Measurements from ENCODE around the gene MPIG6B. TPM values are rescaled to one million over a fixed set of nuclear protein-coding genes. Genes with fewer than 3 reads are reported as not detected.

Gene MPIG6B
- total RNA-seq, 1 experiment from 2014 or later: not detected

DNA sequence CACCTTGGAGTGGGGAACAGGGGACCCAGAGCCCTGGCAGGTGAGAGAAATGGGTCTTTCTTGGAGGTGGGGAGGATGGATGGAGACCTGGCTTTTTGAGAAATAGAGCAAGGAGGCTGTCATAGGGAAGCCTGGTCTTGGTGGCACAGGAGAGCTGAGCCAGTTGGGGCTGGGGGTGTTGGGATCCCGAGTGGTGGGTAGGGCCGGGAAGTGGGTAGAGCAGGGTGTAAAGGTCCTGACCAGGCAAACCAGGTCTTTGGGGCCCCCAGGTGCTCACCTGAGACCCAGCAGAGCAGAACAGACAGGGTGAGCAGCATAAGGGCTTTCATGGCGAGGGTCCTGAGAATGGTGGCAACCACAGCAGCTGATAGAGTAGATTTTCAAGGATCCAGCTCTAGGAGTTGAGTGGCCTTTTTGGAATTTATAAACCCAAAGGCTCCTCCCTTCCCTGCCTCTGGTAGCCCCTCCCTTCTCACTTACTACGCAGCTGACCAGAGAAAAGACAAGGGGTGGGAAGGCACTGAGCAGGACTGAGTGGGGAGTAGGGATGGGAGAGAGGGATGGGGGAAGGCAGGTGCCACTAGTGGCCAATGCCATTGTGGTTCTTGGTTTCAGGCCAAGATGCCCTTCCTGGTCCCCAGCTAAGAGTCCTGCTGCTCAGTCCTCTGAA is 1.7 kb upstream of the MPIG6B start, which contains the start of gene LY6G6C:
Gene LY6G6C (minus strand): TSS at position 396 of the 670 bp plus-strand sequence. CDS start 67 bp downstream, at position 329.
- POLR2A ChIA-PET: interaction anchor here (1.0 to 1.6 kb wide), 4 partner anchors 15 to 141 kb away, joined by 3 to 6 read pairs (median 4); partner anchors contain the start of genes ABHD16A, CLIC1, MSH5 and NEU1
- TF ChIP-seq, protein P1, sequence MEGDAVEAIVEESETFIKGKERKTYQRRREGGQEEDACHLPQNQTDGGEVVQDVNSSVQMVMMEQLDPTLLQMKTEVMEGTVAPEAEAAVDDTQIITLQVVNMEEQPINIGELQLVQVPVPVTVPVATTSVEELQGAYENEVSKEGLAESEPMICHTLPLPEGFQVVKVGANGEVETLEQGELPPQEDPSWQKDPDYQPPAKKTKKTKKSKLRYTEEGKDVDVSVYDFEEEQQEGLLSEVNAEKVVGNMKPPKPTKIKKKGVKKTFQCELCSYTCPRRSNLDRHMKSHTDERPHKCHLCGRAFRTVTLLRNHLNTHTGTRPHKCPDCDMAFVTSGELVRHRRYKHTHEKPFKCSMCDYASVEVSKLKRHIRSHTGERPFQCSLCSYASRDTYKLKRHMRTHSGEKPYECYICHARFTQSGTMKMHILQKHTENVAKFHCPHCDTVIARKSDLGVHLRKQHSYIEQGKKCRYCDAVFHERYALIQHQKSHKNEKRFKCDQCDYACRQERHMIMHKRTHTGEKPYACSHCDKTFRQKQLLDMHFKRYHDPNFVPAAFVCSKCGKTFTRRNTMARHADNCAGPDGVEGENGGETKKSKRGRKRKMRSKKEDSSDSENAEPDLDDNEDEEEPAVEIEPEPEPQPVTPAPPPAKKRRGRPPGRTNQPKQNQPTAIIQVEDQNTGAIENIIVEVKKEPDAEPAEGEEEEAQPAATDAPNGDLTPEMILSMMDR (IDR thresholded peaks at IDR 0.05; ENCODE audit: unreplicated experiment): no peak
- Mint-ChIP-seq H3K4me1 (ENCODE audit: insufficient read depth, unreplicated experiment) (peaks cover 11% of the 10 kb centered on the region), H3K27ac (ENCODE audit: low read depth, unreplicated experiment) (no peak within 1 kb of the TSS), H3K4me3 (ENCODE audit: unreplicated experiment) (no peak within 1 kb of the TSS), H3K9me3 (ENCODE audit: unreplicated experiment) (no peaks in the 10 kb centered on the region), H3K36me3 (ENCODE audit: insufficient read depth, unreplicated experiment) (no peaks in the 10 kb centered on the region), H3K27me3 (ENCODE audit: insufficient read depth, unreplicated experiment) (no peaks in the 10 kb centered on the region)
- intact Hi-C loops (cut with micrococcal nuclease): no loop called here
- DNase-seq (ENCODE audit: unreplicated experiment): no peak
- BruUV-seq (replicated peaks): no TSS peak
- CTCF ChIA-PET: no interaction called here

DNA sequence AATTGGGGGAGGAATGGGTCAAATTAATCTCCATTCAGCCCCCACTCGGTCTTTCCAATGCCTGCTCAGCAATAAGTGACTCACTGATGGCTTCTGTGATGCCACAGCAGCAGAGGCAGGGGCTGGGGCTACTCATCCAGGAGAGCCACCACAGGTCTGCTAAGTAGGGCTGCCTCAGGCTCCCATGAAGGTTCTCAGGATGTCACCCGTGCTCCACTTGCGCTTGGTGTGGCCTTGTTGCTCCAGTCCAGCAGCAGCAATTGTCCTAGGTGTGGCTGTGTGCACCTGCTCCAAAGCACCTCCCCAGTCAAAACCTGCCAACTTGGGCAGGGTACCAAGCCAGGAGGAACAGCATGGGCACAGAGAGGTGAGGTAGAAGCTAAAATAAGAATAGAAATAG is 1.0 kb upstream of the MPIG6B start:
- H3K4me3 Mint-ChIP-seq (ENCODE audit: unreplicated experiment): no peak overlapping the region
- no peaks in the 10 kb centered on the region for H3K9me3 Mint-ChIP-seq (ENCODE audit: unreplicated experiment)
- no TSS peak for BruUV-seq (replicated peaks)
- no peaks in the 10 kb centered on the region for H3K27me3 Mint-ChIP-seq (ENCODE audit: insufficient read depth, unreplicated experiment)
- CTCF ChIA-PET: interaction anchor here (0.7 kb wide), 2 partner anchors 10 to 316 kb away, joined by 3 to 4 read pairs; partner anchors contain the start of gene CYP21A2
- DNase-seq (ENCODE audit: unreplicated experiment): no peak
- H3K4me1 Mint-ChIP-seq (ENCODE audit: insufficient read depth, unreplicated experiment): peaks cover 11% of the 10 kb centered on the region
- no peak overlapping the region for H3K27ac Mint-ChIP-seq (ENCODE audit: low read depth, unreplicated experiment)
- POLR2A ChIA-PET: interaction anchor here (0.6 to 1.6 kb wide), 4 partner anchors 14 to 105 kb away, joined by 3 to 5 read pairs (median 4); partner anchors contain the start of genes ABHD16A, CLIC1 and HSPA1B
- H3K36me3 Mint-ChIP-seq (ENCODE audit: insufficient read depth, unreplicated experiment): no peaks in the 10 kb centered on the region
- TF ChIP-seq, protein P1 (IDR thresholded peaks at IDR 0.05; ENCODE audit: unreplicated experiment): no peak
- intact Hi-C loops (cut with micrococcal nuclease): no loop called here

DNA sequence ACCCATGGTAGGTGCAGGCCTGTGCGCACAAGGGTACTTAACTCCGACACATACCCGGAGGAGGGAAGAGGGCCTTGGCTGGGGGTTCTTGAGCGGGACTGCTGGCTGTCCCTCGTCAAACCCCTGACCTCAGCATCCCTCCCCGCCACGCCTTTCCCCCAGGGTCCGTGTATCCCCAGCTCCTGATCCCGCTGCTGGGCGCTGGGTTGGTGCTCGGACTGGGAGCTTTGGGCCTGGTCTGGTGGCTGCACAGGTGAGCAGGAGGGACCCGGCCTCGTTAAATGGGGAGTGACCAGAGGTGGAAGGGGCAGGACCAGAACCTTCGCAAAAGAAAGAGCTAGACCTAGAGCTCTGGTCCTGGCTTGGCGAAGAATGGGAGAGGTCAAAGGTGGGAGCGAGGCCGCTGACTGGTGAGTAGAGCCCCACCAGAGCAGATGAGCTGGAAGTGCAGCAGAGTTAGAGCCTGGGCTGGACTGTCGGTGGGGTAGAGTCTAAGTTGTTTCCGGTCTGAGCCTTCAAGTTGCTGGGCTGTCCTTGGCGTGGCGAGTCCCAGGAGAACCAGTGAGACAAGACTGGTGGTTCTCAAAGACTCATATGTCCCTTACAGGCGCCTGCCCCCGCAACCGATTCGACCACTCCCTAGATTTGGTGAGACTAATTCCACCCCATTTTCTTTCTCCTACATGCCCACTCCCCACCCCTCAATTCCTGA is 963 bp downstream of the MPIG6B start:
- Mint-ChIP-seq H3K27me3 (ENCODE audit: insufficient read depth, unreplicated experiment) (no peaks in the 10 kb centered on the region), H3K9me3 (ENCODE audit: unreplicated experiment) (no peaks in the 10 kb centered on the region), H3K4me1 (ENCODE audit: insufficient read depth, unreplicated experiment) (peaks cover 7% of the 10 kb centered on the region), H3K27ac (ENCODE audit: low read depth, unreplicated experiment) (no peak overlapping the region), H3K36me3 (ENCODE audit: insufficient read depth, unreplicated experiment) (no peaks in the 10 kb centered on the region), H3K4me3 (ENCODE audit: unreplicated experiment) (no peak overlapping the region)
- ChIA-PET POLR2A (interaction anchor here (2.1 kb wide), 1 partner anchor 13 kb away, joined by 7 read pairs; the partner anchor contains the start of gene CLIC1), CTCF (interaction anchor here (0.6 to 1.2 kb wide), 4 partner anchors 47 to 413 kb away, joined by 3 read pairs; no protein-coding TSS in a partner anchor)
- intact Hi-C loops (cut with micrococcal nuclease): no loop called here
- no TSS peak for BruUV-seq (replicated peaks)
- DNase-seq (ENCODE audit: unreplicated experiment): no peak
- TF ChIP-seq, protein P1 (IDR thresholded peaks at IDR 0.05; ENCODE audit: unreplicated experiment): no peak
